ENCODE measurements around the gene AMBN.
"Not testable (repeated sequence)": the region's sequence is repeated elsewhere in the genome, so short reads cannot be mapped to it uniquely, and the experiment has no call there.

Gene AMBN

GRCh38 chr4:70608324-70608723 is 16.3 kb downstream of the AMBN start:
- no peak for DNase-seq (ENCODE audit: low read depth)

GRCh38 chr4:70613306-70614183 is 21.5 kb downstream of the AMBN start:
- no peak for DNase-seq (ENCODE audit: low read depth)

GRCh38 chr4:70614184-70614555 is 22.1 kb downstream of the AMBN start:
- DNase-seq (ENCODE audit: low read depth) = no peak

GRCh38 chr4:70619288-70619687 is 27.2 kb downstream of the AMBN start:
- DNase-seq (ENCODE audit: low read depth) = no peak

- DNase-seq (ENCODE audit: low read depth) = no peak
Observed at GRCh38 chr4:70619778-70620177, 27.7 kb downstream of the AMBN start.

GRCh38 chr4:70623323-70623722 is 31.3 kb downstream of the AMBN start:
- no peak for DNase-seq (ENCODE audit: low read depth)

GRCh38 chr4:70624226-70624793 is 32.3 kb downstream of the AMBN start:
- DNase-seq (ENCODE audit: low read depth) = no peak

- DNase-seq (ENCODE audit: low read depth) = no peak
Observed at GRCh38 chr4:70627620-70628019, 35.6 kb downstream of the AMBN start.

- no peak for DNase-seq (ENCODE audit: low read depth)
Observed at GRCh38 chr4:70628444-70628843, 36.4 kb downstream of the AMBN start, which contains the start of gene ENAM. Gene ENAM, plus strand, starts transcription at chr4:70628744. Its CDS starts 757 bp downstream, at chr4:70629501.

GRCh38 chr4:70629469-70630090 is 37.5 kb downstream of the AMBN start:
- DNase-seq (ENCODE audit: low read depth) = no peak

- DNase-seq (ENCODE audit: low read depth) = no peak
Observed at GRCh38 chr4:70630162-70630561, 38.1 kb downstream of the AMBN start.

GRCh38 chr4:70632028-70632427 is 40.0 kb downstream of the AMBN start:
- DNase-seq (ENCODE audit: low read depth) = no peak

GRCh38 chr4:70634482-70634881 is 42.4 kb downstream of the AMBN start:
- no peak for DNase-seq (ENCODE audit: low read depth)

- no peak for DNase-seq (ENCODE audit: low read depth)
Observed at GRCh38 chr4:70637239-70637913, 45.3 kb downstream of the AMBN start.

GRCh38 chr4:70640192-70640591 is 48.1 kb downstream of the AMBN start:
- no peak for DNase-seq (ENCODE audit: low read depth)

GRCh38 chr4:70650741-70651140 is 58.7 kb downstream of the AMBN start:
- not testable (repeated sequence) for DNase-seq (ENCODE audit: low read depth)

GRCh38 chr4:70651864-70652506 is 59.9 kb downstream of the AMBN start:
- DNase-seq (ENCODE audit: low read depth) = no peak

GRCh38 chr4:70654605-70655011 is 62.6 kb downstream of the AMBN start:
- no peak for DNase-seq (ENCODE audit: low read depth)
